HG02970 (cell line): Measurements from ENCODE around the gene CEACAM1.
"Not testable (repeated sequence)": the region's sequence is repeated elsewhere in the genome, so short reads cannot be mapped to it uniquely, and the experiment has no call there.

Experiments used
- ATAC-seq: cut with Tn5 transposase; IDR thresholded peaks from one replicate; pipeline ENCODE4 v1.9.1; 2021; ENCODE audit warnings: mild to moderate bottlenecking, moderate library complexity, moderate number of reproducible peaks; ENCODE audit not compliant: unreplicated experiment, low FRiP score

CEACAM1 gene

DNA sequence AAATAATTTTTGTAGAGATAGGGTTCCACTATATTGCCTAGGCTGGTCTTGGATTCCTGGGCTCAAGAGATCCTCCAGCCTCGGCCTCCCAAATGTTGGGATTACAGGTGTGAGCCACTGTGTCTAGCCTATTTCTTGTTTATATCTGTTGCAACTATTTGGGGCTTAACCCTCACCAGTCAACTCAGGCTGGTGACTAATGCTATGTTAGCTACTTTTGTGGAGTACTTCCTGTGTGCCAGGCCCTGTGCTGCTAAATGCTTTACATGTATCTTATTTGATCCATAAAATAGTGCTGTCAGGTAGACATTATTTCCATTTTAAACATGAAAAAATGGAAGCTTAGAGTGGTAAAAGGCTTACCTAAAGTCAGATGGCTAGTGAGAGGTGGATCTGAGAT is 13.8 kb downstream of the CEACAM1 start:
- ATAC-seq, result no peak

GRCh38 chr19:42512743-42513304 is 15.5 kb downstream of the CEACAM1 start:
- no peak for ATAC-seq

GRCh38 chr19:42512130-42512636 is 16.1 kb downstream of the CEACAM1 start:
- no peak for ATAC-seq

GRCh38 chr19:42511340-42511739 is 16.9 kb downstream of the CEACAM1 start:
- ATAC-seq, result no peak

- ATAC-seq, result no peak
These were observed 19.3 kb downstream of the CEACAM1 start for GRCh38 chr19:42508892-42509444.

- no peak for ATAC-seq
These were observed 23.2 kb downstream of the CEACAM1 start for GRCh38 chr19:42505066-42505465.

GRCh38 chr19:42501733-42502132 is 26.5 kb downstream of the CEACAM1 start:
- no peak for ATAC-seq

DNA sequence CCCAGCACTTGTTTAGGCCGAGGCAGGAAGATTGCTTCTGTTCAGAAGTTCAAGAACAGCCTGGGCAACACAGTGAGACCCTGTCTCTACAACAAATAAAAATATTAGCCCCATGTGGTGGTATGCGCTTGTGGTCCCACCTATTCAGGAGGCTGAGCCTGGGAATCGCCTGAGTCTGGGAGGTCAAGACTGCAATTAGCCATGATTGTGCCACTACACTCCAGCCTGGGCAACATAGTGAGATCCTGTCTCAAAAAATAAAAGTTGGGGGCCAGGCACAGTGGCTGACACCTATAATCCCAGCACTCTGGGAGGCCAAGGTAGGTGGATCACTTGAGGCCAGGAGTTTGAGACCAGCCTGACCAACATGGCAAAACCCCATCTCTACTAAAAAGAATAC is 27.0 kb downstream of the CEACAM1 start:
- not testable (repeated sequence) for ATAC-seq

- no peak for ATAC-seq
These were observed 30.0 kb downstream of the CEACAM1 start for GRCh38 chr19:42498169-42498757.

GRCh38 chr19:42497492-42498168 is 30.7 kb downstream of the CEACAM1 start:
- no peak for ATAC-seq

DNA sequence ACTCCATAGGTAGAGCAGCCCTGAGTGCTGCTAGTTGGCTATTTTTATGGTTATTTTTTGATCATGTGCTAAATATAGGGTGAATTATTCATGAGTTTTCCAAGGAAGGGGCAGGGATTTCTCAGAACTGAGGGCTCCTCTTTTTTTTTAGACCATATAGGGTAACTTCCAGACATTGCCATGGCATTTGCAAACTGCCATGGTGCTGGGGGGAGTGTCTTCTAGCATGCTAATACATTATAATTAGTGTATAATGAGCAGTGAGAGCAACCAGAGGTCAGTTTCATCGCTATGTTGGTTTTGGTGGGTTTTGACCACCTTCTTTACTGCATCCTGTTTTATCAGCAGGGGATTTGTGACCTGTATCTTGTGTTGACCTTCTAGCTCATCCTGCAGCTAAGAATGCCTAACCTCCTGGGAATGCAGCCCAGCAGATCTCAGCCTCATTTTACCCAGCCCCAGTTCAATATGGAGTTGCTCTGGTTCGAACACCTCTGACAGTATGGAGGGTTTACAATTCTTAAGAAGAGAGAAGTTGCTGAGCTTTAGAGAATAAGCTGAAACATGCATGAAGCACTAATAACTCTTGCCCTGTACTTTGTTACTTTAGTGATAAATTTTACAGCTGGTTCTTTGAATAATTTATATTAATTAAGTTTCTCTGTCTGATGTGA is 31.7 kb downstream of the CEACAM1 start:
- ATAC-seq, result no peak

DNA sequence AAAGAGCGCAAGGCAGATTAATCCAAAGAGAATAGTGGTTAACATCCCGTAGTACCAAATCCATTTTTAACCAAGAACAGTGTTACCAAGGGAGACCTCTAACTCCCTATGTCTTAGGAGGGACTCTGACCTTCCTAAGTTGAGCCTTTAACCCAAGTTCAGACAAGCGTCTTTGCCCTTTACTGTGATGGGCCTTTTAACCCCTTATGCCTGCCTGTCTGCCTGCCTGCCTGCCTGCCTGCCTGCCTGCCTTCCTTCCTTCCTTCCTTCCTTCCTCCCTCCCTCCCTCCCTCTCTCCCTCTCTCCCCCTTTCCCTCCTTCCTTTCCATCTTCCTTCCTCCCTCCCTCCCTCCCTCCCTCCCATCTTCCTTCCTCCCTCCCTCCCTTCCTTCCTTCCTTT is 32.6 kb downstream of the CEACAM1 start:
- ATAC-seq, result no peak

GRCh38 chr19:42494321-42494720 is 34.0 kb downstream of the CEACAM1 start:
- no peak for ATAC-seq

GRCh38 chr19:42488783-42489521 is 39.3 kb downstream of the CEACAM1 start:
- no peak for ATAC-seq

GRCh38 chr19:42487798-42488178 is 40.5 kb downstream of the CEACAM1 start:
- ATAC-seq, result no peak

DNA sequence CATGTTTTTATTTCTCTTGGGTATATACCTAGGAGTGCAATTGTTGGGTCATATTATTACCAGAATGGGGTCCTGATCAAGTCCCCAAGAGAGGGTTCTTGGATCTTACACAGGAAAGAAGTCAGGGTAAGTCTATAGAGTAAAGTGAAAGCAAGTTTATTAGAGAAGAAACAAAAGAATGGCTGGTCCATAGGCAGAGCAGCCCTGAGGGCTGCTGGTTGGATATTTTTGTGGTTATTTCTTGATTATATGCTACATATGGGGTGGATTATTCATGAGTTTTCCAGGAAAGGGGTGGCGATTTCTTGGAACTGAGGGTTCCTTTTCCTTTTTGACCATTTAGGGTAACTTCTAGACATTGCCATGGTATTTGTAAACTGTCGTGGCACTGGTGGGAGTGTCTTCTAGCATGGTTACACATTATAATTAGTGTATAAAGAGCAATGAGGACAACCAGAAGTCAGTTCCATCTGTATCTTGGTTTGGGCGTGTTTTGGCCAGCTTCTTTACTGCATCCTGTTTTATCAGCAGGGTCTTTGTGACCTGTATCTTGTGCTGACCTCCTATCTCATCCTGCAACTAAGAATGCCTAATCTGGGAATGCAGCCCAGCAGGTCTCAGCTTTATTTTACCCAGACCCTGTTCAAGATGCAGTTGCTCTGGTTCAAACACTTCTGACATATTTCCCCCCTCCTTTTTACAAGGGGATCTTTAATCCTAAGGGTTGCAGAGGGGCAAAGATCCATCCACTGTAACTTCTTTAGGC is 41.1 kb downstream of the CEACAM1 start:
- no peak for ATAC-seq

DNA sequence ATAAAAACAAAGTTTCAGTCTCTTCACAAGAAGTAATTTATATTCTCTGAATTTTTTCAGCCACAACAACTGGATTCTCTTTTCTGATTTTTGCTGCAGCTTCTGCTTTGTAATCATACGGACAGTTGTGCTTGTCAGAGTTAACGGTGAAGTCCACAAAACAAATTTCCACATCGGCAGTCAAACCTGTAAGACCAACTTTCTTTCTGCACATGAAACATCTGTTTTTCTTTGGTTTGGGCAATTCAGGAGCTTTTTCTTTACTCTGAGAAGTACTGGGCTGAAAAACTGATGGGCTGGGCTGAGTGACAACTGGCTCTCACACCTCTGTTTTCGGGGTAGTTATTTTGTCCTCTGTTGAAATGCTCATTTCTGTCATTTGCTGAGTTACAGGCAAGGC is 43.2 kb downstream of the CEACAM1 start:
- ATAC-seq, result not testable (repeated sequence)

DNA sequence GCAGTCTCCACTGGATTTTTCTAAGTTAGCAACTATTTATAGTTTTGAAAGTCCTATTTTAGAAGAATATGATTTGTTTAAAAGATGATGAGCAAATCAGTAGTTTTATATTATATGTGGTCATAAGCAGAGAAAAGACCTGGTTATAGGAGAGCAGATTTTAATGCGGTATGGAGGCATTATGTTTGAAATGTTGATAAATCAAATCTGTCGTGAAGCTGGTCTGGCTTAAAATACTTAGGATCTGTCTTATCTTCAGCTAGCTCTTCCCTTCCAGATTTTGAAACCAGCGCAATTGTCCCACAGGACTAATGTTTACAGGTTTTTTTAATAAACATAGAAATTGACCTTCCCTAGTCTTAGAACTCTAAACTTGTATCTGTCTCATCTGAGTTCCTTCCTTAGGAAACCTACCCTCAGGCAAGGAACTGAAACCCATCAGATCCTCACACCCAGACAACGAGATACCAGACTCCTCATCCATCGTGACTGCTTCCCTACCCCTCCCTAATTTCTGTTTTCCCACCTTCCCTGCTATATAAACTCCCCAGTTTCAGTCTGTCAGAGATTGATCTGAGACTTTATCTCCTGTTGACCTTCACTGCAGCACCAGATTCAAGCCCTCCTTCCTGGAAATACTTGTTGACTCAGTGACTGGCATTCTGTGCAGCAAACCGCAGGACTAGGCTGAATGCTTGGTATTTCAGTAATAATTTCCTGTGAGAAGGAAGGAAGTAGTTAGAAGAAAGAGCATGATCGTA is 47.8 kb downstream of the CEACAM1 start:
- no peak for ATAC-seq

DNA sequence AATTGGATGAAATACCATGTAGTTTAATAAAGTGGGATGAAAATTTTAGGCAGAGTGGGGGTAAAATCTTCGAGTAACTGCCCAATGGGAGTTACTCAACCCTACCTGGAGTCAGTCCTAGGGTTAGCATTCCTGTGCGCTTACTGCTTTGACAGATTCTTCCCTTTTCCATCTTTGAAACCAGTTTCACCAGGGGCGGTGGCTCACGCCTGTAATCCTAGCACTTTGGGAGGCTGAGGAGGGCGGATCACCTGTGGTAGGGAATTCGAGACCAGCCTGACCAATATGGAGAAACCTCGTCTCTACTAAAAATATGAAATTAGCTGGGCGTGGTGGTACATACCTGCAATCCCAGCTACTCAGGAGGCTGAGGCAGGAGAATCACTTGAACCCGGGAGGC is 48.5 kb downstream of the CEACAM1 start:
- ATAC-seq, result no peak
